Gastrocnemius medialis (tissue), 4 donors: Measurements from ENCODE around the gene YWHAB.

Experiments used
- CTCF ChIP-seq, 5 experiments: fragments of 450-650 bp in 3 of 5; fragments of 200-600 bp in 2 of 5; sonication (generic) in 2 of 5; IDR thresholded peaks in 4 of 5; conservative IDR thresholded peaks in 1 of 5; 1 replicate in 4 of 5; 2 replicates in 1 of 5; pipeline ENCODE4 v1.5.1; 2016 to 2019; ENCODE audit warnings: antibody characterized with exemption in 5 of 5, mild to moderate bottlenecking in 3 of 5, moderate library complexity in 3 of 5
- POLR2A ChIP-seq, 2 donors: fragments of 450-650 bp; IDR thresholded peaks; one replicate each; pipeline ENCODE4 v1.6.1; 2017; ENCODE audit warnings: antibody characterized with exemption in 2 of 2, mild to moderate bottlenecking in 2 of 2, moderate library complexity in 2 of 2

GRCh38 chr20:44910690-44911262 is 25.3 kb downstream of the YWHAB start:
- TF ChIP-seq POLR2A (IDR thresholded peaks at IDR 0.05), result no peak
- TF ChIP-seq CTCF (IDR thresholded peaks at IDR 0.05 in 4 of 5, conservative IDR thresholded peaks at IDR 0.05 in 1 of 5), result no peak
